ENCODE results near the gene PPP1R16B. TPM values are rescaled to one million over a fixed set of nuclear protein-coding genes. Genes with fewer than 3 reads are reported as not detected.
A peak's percentile ranks its signal among the peaks of the same experiment; 100 is the strongest.

PPP1R16B gene
- 135 and 166 TPM in 2 replicates for total RNA-seq

DNA sequence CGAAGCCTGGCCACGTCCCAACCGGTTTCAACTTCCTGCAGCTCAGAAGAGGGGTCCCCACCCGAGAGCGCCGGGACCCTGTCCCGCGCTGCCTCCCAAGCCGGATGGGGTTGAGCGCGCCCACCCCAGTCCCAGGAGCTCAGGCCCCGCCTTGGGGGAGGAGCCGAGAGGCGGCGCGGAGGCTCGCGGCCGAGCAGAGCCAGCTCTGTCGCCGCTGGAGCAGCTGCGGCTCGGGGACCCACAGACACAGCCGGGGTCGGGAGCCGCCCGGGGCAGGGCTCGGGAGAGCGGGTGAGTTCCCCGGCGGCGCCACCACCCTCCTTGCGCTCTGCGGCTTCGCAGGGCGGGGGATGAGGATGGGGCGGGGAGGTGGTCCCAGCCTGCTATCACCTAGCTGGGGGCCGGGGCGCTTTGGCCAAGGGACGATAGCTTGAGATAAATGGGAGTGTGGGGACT lies at the start of gene PPP1R16B:
Gene PPP1R16B, plus strand, starts transcription at position 196 of the 456 bp plus-strand sequence. CDS start 30,229 bp downstream, outside the sequence.
- DNase-seq (ENCODE audit: low read depth in 2 of 2) = peak in 1 of 2 donors; percentile 80

DNA sequence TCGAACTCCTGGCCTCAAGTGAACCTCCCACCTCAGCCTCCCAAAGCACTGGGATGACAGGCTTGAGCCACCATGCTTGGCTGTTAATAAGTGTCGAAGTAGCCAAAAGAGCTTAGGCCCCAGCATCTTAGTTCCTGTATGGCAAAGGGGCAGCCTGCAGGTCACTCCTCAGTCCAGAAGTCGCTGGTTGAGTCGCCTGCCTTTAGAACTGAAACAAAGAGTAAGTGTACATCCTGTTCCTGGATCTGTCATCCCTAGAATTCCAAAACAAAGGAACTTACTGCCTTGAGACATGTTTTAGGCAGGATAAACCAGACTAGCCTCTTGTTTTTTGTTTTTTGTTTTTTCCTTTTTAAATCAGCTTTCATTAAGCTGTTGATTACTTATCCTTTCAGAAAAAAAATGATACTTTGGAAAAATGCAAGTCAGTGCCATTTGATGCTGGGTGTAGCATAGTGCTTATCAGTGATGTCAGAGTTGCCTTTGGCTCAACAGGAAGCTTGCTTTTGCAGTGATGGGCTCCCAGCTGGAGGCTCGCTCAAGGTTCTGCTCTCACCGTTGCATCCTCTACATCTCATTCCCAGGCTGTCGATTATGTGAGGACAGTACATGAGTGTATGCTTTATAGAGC lies 48.2 kb upstream of the PPP1R16B start:
- peak in 1 of 2 donors; percentile 66 for DNase-seq (ENCODE audit: low read depth in 2 of 2)

DNA sequence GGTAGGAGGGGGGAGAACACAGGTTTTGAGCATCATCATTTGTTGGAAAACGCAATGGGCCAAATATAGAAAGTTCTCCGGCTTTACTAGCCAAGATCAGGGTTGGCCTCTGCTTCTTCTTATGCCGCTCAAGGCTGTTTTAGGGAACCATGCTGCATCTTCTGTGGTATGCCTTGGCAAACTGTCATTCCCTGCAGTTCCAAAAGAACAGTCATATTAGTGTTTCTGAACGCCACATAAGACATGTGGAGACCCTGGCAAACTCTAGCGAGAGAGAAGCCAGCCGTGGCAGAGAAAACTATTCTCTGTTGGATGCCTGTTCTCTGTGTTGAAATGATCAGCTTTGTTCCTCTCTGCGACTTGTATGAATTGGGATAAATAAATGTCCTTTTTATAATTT lies 46.4 kb upstream of the PPP1R16B start:
- no peak for DNase-seq (ENCODE audit: low read depth in 2 of 2)

DNA sequence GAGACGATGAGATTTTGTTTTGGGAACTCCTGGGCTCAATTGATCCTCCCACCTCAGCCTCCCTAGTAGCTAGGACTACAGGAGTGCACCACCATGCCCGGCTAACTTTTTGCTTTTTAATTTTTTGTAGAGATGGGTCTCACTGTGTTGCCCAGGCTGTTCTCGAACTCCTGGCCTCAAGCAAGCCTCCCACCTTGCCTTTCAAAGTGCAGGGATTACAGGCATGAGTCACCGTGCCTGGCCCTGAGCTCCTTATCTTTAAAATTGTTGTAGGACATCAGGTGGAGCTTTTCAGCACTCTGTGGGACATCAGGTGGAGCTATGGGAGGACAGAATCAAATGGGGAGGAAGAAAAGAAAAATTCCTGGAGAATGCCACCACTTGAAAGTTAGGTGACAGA lies 44.5 kb upstream of the PPP1R16B start:
- no peak for DNase-seq (ENCODE audit: low read depth in 2 of 2)

DNA sequence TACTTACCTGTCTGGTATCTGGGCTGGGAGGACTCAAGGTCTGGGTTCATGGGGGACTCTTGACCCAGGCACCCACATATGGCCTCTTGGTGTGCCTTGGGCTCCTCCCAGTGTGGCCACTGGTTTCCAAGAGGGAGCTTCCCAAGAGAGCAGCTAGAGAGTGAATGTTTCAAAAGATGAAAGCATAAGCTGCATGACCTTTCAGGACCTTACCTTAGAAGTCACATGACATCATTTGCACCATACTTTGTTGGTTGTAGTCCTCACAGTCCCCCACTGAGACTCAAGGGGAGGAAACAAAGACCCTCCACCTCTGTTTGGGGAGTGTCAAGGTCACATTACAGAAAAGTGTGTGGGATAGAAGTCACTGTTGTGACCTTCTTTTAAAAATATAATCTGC lies 43.3 kb upstream of the PPP1R16B start:
- DNase-seq (ENCODE audit: low read depth in 2 of 2) = no peak

DNA sequence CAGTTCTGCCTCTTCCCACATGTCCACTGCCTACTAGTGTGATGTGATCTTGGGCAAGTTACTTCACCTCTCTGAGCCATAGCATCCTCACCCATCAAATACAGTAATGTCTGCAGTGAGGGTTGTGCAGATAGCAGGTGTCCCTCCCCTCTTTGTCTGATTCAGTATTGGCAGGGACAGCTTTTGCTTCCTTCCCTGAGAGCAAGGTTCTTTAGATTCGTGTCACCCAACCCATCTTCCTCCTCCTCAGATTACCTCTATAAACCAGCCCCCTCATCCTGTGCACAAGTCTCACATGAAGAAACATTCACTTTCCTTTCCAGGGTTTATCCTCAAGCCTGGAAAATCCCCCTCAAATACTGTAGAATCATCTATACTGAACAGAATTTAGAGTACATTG lies 41.9 kb upstream of the PPP1R16B start:
- DNase-seq (ENCODE audit: low read depth in 2 of 2) = no peak

DNA sequence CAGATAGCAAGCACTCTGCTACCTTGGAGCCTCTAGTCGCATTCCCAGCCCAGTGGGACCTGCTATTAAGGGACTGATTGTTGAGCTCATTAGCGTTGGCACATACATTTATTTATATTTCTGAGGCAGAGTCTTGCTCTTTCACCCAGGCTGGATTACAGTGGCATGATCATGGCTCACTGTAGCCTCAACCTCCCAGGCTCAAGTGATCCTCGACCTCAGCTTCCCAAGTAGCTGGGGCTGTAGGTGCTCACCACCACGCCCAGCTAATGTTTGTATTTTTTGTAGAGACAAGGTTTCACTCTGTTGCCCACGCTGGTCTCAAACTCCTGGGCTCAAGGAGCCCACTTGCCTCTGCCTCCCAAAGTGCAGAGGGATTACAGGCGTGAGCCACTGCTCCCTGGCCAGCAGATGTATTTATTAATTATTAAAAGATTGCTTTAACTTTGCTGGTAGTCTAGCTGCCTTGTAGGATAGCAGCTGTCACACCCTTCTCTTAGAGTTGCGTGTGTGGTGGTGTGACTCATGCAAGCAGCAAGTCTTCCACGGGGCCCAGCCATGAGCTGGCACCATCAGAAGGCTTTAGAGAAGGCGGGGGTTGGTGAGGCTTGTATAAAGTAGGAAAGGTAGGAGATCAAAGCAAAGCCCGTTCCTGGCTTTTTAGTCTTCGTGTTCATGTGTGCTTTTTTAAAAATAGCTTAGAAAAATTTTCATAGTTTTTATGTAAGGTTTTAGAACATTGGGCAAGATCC lies 40.8 kb upstream of the PPP1R16B start:
- DNase-seq (ENCODE audit: low read depth in 2 of 2) = peak in 1 of 2 donors; percentile 81

DNA sequence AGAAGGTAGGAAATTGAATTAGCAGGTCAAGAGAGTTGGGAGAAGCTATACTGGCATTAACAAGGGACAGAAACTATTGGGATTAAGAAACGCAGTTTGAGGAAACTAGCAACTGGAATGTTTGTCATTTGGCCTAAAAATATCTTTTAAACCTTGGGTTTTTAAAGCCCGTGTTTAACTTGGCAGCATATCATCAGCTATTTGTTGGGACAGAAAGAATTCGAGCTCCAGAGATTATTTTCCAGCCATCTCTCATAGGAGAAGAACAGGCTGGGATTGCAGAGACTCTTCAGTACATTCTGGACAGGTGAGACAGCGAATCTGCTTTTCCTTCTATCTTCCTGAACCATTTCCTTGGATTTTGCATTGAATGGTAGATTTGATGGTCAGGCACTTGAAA lies 39.4 kb upstream of the PPP1R16B start:
- peak in 1 of 2 donors; percentile 10 for DNase-seq (ENCODE audit: low read depth in 2 of 2)

DNA sequence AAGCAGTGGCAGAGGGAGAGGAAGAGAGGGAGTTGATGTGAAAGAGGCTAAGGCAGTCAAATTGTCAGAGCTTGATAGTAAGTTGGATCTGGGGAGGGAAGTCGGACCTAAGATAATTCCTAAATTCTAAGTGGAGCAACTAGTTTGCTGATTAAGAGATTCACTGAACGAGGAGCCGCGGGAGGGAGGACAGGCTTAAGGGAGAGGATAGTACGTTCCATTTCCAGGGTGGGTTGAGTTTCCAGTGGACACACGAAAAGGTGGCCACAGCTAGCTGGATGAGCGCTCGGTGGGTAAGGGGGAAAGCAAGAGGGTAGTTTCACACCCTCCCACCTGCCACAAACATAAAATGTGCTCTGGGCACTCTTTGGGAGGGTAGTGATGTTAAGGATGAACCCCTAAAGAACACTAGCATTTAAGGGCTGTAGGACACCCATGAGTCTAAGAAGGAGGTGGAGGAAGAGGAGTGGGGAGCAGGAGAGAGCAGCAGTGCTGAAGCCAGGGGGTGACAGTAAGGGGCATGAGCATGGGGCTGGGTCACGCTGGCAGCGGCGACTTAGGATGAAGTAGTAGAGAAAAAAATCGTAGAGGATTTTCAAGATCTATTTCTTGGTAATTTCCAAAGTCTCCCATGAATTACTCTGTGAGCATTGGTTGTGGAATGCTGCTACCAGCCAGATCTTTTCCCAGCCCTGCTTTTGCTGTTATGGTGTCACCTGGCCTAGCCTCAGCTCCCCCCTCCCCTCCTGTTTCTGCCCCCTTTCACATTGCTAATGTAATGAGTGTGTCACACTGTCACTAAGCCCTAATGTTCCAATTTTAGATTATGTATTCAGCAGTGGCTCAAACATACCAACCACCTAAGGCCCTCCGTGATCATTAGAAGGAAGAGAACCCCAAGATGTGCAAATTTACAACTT lies 35.9 kb upstream of the PPP1R16B start:
- DNase-seq (ENCODE audit: low read depth in 2 of 2) = no peak

DNA sequence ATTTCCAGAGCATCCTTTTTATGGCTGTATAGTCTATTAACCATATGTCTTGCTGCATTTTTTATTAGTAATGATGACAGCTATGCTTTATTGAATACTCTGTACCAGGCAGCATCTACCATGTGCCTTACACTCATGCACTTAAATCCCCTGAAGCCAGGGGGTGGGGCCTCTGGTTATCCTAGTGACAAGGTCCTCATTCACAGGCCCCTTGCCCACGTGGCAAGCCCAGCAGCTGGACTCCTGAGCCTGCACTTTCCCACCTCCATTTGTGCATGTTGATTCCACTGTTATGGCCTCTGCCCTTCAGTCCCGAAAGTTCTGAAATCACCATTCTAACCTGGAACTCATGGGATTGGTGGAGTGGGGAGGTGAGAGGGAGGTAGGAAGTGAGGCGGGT lies 35.0 kb upstream of the PPP1R16B start:
- DNase-seq (ENCODE audit: low read depth in 2 of 2) = no peak

DNA sequence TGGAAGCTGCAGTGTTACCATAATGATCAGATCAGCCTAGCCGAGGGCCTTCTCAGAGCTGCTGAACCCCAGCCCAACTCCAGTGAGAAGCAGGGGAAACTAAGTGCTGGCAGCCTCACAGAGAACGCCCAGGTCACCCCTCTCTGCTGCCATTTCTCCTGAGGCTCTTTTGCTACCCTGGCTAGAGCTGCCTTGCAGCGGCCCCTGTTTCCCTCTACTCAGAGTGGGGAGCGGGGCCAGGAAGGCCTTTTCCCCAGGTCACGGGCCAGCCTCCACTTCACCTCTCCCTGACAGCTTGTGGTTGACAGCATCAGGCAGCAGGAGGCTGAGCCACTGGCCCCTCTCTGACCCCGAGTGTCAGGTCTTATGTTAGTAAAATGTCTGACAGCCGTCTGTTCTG lies 34.5 kb upstream of the PPP1R16B start:
- DNase-seq (ENCODE audit: low read depth in 2 of 2) = no peak

DNA sequence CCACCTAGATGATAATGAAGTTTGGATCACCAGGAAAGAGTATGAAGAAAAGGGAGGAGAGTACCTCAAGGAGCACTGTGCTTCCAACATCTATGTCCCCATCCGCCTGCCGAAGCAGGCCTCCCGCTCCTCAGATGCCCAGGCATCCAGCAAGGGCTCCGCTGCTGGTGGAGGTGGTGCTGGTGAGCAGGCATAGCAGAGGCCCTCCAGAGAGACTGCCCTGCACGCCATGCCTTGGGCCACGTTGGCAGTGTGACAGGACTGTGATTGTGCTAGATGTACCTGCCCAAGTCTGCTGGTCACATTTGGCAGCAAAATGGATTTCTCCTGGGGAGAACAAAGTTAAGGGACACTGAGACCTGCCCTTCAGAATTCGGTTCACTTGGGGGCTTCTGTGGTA lies 33.9 kb upstream of the PPP1R16B start:
- DNase-seq (ENCODE audit: low read depth in 2 of 2) = no peak

DNA sequence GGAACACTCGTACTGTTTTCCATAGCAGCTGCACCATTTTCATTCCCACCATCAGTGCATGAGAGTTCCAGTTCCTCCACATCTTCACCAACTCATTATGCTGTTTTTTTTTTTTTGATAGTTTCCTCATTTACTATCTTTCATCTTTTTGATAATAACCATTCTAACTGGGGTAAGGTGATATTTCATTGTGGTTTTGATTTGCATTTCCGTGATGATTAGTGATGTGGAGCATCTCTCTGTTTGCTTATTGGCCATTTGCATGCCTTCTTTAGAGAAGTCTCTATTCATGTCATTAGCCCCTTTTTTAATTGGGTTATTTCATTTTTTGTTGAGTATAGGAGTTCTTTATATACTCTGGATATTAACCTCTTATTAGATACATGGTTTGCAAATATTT lies 31.3 kb upstream of the PPP1R16B start:
- no peak for DNase-seq (ENCODE audit: low read depth in 2 of 2)

DNA sequence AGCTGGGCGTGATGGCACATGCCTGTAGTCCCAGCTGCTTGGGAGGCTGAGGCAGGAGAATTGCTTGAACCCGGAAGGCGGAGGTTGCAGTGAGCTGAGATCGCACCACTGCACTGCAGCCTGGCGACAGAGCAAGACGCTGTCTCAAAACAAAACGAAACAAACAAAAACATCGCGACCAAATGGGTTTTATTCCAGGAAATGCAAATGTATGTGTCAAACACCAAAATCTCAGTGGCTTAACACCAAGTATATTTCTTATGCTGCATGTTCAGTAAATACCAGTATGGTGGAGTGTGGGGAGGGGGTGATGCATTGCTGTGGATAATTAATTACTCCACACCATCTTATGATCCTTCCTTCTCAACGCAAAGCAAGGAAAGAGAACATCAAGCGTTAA lies 29.1 kb upstream of the PPP1R16B start:
- no peak for DNase-seq (ENCODE audit: low read depth in 2 of 2)

DNA sequence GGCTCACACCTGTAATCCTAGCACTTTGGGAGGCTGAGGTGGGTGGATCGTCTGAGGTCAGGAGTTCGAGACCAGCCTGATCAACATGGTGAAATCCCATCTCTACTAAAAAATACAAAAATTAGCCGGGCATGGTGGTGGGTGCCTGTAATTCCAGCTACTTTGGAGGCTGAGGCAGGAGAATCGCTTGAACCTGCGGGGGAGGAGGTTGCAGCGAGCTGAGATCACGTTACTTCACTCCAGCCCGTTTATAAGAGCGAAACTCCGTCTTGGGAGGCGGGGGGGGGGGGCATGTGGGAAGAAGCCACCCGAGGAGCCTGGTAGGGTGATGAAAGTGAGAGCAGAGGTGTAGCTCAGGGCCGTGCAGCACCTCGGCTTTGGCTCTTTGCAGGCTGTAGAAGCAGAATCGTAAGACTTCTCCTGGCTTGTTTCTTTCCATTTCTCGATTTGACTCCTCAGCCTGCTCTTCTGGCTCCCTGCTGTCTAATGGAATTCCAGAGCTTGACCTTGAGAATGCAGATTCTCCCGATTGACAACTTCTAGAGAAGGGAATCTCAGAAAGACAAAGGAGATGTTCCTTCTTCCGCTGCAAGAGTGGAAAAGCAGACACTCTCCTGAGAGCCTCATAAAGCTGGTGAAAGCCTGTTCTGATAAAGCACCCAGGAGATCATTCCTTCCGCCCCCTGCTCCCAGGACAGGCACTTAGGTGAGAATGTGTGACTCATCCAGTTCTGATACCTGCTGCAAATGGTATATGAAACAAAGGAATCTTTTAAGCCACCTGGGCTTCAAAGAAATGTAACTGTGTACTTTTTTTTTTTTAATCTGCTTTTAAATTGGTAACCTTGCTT lies 26.0 kb upstream of the PPP1R16B start:
- no peak for DNase-seq (ENCODE audit: low read depth in 2 of 2)

DNA sequence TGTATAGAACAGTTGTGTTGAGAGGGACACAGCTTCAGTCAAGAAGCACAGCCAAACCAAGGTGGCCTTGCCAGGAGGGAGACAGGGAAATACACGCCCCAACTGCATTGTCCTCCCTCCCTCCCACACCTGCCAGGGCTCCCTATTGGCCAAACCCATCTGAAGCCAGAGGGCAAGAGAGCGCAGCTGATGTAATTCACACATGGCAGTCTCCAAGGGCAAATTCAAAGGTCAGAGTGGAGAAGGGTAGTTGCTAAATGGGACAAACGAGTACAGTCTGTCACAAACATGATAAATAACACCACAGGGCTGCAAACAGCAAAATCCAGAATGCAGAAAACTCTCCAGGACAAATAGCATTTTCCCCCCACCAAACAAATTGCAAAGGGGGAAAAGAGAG lies 23.2 kb upstream of the PPP1R16B start:
- no peak for DNase-seq (ENCODE audit: low read depth in 2 of 2)

DNA sequence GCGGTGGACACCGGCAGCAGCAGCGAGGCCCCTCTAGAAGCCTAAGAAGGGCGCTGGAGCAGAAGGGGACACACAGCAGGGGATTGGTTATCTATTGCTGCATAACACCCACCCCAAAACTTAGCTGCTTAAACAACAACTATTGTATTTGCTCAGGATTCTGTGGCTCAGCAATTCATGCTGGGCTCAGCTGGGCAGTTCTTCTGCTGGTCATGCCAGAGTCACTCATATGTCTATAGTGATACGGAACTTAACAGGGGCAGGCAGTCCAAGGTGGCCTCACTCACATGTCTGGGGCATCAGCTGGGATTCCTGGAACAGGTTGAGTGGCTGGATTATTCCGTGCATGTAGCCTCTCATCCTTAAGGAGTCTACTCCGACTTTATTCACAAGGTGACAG lies 17.6 kb upstream of the PPP1R16B start:
- DNase-seq (ENCODE audit: low read depth in 2 of 2) = no peak

DNA sequence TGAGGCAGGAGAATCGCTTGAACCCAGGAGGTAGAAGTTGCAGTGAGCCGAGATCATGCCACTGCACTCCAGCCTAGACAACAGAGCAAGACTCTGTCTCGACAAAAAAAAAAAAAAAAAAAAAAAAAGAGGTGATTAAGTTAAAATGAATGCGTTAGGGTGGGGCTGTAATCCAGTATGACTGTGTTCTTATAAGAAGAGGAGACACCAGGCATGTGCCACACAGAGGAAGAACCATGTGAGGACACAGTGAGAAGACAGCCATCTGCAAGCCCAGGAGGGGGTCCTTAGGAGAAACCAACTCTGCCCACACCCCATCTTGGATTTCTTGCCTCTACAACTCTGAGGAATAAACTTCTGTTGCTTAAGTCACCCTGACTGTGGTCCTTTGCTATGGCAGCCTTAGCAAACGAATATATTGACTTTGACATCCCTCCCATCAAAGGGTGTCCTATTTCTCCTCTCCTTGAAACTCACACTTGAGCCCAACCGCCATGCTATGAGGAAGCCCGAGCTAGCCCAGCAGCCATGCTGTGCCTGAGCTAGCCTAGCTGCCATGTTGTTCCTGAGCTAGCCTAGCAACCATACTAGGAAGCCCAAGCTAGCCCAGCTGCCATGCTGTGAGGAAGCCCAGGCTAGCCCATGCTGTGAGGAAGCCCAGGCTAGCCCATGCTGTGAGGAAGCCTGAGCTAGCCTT lies 15.8 kb upstream of the PPP1R16B start:
- no peak for DNase-seq (ENCODE audit: low read depth in 2 of 2)

DNA sequence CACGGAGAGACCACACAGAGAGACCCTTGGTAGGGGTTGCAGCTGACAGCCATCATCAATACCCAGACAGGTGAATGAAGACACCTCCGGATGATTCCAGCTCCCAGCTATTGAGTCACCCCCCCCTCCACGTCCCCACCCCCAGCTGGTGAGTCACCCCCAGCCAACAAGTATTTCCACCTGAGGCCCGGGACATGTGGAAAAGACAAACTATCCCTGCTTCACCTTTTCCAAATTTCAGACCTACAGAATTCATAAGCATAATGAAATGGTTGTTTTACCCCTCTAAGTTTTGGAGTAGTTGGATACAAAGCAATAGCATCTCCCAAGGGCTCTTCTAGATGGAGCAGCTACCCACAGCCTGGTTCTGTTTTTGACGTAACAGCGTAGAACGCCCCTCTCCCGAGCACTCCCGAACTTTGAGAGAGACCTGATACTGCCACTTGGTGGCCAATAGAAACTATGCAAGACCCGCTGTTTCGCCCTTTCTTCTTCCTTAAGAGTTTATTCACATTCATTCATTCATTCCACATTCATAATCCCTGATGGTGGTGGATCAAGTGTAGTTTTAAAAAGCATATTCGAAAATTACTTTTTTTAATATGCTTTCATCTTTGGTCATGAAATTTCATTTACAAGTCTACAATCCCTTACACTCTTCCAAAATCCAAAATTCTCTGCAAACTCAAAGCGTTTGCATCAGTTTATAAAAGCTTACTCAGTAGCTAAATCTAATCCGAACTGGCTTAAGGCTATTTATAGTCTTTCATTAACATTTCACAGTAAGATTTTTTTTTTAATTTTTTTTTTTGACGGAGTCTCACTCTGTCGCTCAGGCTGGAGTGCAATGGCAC lies 15.1 kb upstream of the PPP1R16B start:
- DNase-seq (ENCODE audit: low read depth in 2 of 2) = peak in 1 of 2 donors; percentile 68

DNA sequence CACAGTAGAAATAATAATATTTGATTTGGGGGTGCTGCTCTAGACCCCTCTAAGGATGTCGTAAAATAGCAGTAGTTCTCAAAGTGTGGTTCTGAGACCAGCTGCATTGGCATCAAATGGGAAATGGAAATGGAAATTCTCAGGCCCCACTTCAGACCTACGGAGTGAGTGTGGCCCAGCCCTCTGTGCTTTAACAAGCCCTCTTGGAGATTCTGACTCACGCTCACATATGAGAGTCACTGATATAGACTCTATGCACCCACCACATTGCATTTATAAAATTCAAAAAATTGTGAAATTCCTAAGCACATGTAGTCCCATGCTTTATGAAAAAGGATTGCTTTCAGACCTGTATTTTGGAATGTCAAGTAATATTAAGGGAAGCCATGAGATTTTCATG lies 14.2 kb upstream of the PPP1R16B start:
- DNase-seq (ENCODE audit: low read depth in 2 of 2) = no peak

Data from dermis microvascular lymphatic vessel endothelial cell (primary cell).